BLaER1 (cell line): ENCODE data around the gene GALNT16.

Experiments
- H3K27ac ChIP-seq: shearing (Covaris generic); formaldehyde crosslinking; 2 replicates; pipeline ENCODE4 v1.8.1; 2022
- H3K27me3 ChIP-seq: shearing (Covaris generic); formaldehyde crosslinking; 2 replicates; pipeline ENCODE4 v1.8.1; 2022
- H3K36me3 ChIP-seq: shearing (Covaris generic); formaldehyde crosslinking; 2 replicates; pipeline ENCODE4 v1.8.1; 2022
- H3K4me1 ChIP-seq: shearing (Covaris generic); formaldehyde crosslinking; 2 replicates; pipeline ENCODE4 v1.8.1; 2022
- H3K4me2 ChIP-seq: shearing (Covaris generic); formaldehyde crosslinking; 2 replicates; pipeline ENCODE4 v1.8.1; 2022
- H3K4me3 ChIP-seq: shearing (Covaris generic); formaldehyde crosslinking; 2 replicates; pipeline ENCODE4 v1.8.1; 2022
- H3K9ac ChIP-seq: shearing (Covaris generic); formaldehyde crosslinking; 2 replicates; pipeline ENCODE4 v1.8.1; 2022
- H3K9me3 ChIP-seq: shearing (Covaris generic); formaldehyde crosslinking; 2 replicates; pipeline ENCODE4 v1.8.1; 2022
- H4K20me1 ChIP-seq: shearing (Covaris generic); formaldehyde crosslinking; 2 replicates; pipeline ENCODE4 v1.8.1; 2022
- Cebpa-rat ChIP-seq: shearing (Covaris generic); IDR thresholded peaks from 2 replicates; pipeline ENCODE4 v1.8.1; 2022

Gene GALNT16

GRCh38 chr14:69315301-69315700 is 55.3 kb downstream of the GALNT16 start:
- no peak overlapping the region for H3K4me3 ChIP-seq
- no peaks in the 10 kb centered on the region for H3K27me3 ChIP-seq
- H4K20me1 ChIP-seq = no peaks in the 10 kb centered on the region
- H3K4me2 ChIP-seq = no peak overlapping the region
- no peaks in the 10 kb centered on the region for H3K9me3 ChIP-seq
- no peak for TF ChIP-seq Cebpa-rat
- H3K27ac ChIP-seq = no peak overlapping the region
- H3K9ac ChIP-seq = no peak overlapping the region
- H3K36me3 ChIP-seq = no peaks in the 10 kb centered on the region
- peaks cover 17% of the 10 kb centered on the region for H3K4me1 ChIP-seq

DNA sequence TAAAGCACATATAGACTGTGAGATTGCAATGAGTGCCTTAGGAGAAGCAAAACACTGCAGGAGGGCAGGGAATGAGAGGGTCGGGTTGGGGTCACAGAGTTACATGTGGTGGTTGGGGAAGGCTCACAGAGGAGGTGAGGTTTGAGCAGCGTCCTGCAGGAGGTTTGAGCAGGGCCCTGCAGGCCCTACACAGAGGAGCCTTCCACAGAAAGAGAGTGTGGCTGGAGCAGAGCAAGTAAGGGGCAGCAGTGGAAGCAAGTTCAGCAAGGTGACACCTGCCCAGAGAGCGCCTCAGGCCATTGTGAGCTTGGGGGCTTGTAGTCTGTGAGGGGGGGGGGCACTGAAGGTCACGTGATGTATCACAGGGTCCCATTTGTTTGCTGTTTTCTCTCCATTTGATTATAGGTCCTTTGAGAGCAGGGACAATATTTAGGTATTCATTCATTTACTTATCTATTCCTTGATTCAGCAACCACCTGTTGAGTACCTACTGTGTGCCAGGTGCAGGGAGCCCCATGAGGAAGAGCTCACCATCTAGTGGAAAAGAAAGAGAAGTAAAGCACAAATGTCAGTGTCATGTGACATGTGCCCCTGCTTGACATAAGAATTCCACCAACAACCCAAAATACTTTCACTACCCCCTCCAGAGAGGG is 56.6 kb downstream of the GALNT16 start:
- Histone ChIP-seq H3K9me3 (no peaks in the 10 kb centered on the region), H3K27ac (no peak overlapping the region), H3K36me3 (no peaks in the 10 kb centered on the region), H3K4me3 (no peak overlapping the region), H3K4me1 (peaks cover 17% of the 10 kb centered on the region), H3K9ac (no peak overlapping the region), H4K20me1 (no peaks in the 10 kb centered on the region), H3K27me3 (no peaks in the 10 kb centered on the region), H3K4me2 (no peak overlapping the region)
- no peak for TF ChIP-seq Cebpa-rat

DNA sequence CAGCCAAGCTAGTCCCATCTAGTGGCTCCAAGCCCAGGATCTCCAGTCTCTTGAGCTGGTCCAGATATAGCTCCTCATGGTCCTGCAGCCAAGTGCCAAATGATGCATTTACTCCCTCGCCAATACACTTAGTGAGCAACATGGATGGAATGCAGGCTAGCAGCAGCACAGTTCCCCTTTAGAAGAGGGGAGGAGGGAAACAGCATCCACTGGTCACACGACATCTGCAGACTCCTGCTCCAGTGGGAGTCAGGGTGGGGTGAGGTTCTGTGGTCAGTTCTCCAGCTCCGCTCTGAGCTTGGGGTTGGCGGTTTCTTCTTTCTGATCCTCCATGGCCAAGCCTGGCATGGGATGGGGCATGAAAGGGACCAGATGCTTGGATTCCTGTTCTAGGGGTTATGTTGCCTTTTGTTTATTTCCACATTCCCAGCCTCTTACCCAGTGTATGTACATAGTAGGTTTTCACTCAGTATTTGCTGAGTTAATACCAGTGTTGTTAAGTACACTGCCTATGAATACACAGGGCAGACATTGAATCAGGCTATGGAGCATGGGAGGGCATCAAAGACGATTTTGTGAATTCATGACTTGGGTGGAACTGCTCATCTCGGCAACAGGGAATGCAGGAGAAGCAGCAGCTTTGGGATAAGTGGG is 57.3 kb downstream of the GALNT16 start:
- Histone ChIP-seq H3K36me3 (no peaks in the 10 kb centered on the region), H3K27me3 (no peaks in the 10 kb centered on the region), H3K27ac (no peak overlapping the region), H3K4me1 (peaks cover 17% of the 10 kb centered on the region), H4K20me1 (no peaks in the 10 kb centered on the region), H3K4me3 (no peak overlapping the region), H3K9me3 (no peaks in the 10 kb centered on the region), H3K4me2 (peak overlapping the region; percentile 38), H3K9ac (no peak overlapping the region)
- TF ChIP-seq Cebpa-rat = no peak

DNA sequence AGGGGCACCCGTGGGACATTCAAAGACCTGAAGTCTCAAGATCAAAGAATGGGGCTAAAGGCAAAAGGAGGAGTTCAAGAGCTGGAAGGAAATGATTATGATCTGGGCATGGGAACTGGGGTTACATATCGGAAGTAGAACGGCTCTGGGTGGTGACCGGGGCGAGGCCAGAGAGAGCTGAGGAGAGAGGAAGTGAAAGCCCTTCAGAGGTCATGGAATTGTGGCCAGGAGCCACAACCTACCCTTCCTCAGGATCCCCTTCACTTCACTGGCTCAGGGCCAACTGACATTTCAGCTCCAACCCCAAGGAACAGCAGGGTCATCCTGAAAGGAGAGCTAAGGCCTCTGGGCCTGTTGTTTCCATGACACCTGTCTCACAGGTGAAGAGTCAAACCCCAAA is 57.8 kb downstream of the GALNT16 start:
- no peak overlapping the region for H3K27ac ChIP-seq
- H3K4me2 ChIP-seq = peak overlapping the region; percentile 38

GRCh38 chr14:69318241-69318640 is 58.3 kb downstream of the GALNT16 start:
- H4K20me1 ChIP-seq = no peaks in the 10 kb centered on the region
- no peak overlapping the region for H3K9ac ChIP-seq
- no peaks in the 10 kb centered on the region for H3K36me3 ChIP-seq
- H3K4me1 ChIP-seq = peaks cover 17% of the 10 kb centered on the region
- no peaks in the 10 kb centered on the region for H3K9me3 ChIP-seq
- no peak overlapping the region for H3K27ac ChIP-seq
- no peaks in the 10 kb centered on the region for H3K27me3 ChIP-seq
- H3K4me2 ChIP-seq = peak overlapping the region; percentile 38; the same call in 1 of the 2 replicates
- TF ChIP-seq Cebpa-rat = no peak
- H3K4me3 ChIP-seq = no peak overlapping the region

More for the DNA sequence above, 57.8 kb downstream of the GALNT16 start:
- TF ChIP-seq Cebpa-rat = no peak
- peaks cover 17% of the 10 kb centered on the region for H3K4me1 ChIP-seq
- H3K9me3 ChIP-seq = no peaks in the 10 kb centered on the region
- no peak overlapping the region for H3K9ac ChIP-seq
- H3K4me3 ChIP-seq = no peak overlapping the region
- no peaks in the 10 kb centered on the region for H4K20me1 ChIP-seq
- no peaks in the 10 kb centered on the region for H3K27me3 ChIP-seq
- H3K36me3 ChIP-seq = no peaks in the 10 kb centered on the region

DNA sequence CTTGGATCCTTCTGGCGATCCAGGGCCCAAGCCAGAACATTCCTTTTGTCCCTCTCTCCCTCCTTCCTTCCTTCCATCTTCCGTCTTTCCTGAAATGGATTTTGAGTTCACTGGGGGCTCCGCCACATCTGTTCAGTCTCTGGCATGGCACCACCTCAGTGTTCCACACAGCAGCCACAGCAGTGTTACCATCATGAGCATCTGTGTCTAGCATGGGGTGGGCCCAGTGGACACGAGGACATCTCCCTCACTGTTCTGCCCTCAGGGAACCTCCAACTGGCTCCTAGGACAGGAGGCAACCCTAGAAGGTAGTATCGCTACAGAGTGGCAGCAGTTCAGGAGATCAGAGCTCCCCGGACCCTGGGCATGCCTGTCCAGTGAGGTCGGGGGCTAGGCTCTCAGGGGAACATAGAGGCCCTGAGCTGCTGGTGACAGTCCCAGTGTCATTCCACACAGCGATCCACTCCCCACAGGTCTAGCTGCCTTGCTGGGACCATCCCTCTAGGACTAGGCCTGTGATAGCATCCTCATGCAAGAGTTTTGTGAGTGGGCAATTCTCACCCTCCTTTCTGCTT is 59.0 kb downstream of the GALNT16 start:
- no peak for TF ChIP-seq Cebpa-rat
- Histone ChIP-seq H3K27me3 (no peaks in the 10 kb centered on the region), H3K27ac (no peak overlapping the region), H4K20me1 (no peaks in the 10 kb centered on the region), H3K9me3 (no peaks in the 10 kb centered on the region), H3K4me3 (no peak overlapping the region), H3K9ac (no peak overlapping the region), H3K36me3 (no peaks in the 10 kb centered on the region), H3K4me1 (peaks cover 23% of the 10 kb centered on the region), H3K4me2 (no peak overlapping the region)

GRCh38 chr14:69319911-69320310 is 60.0 kb downstream of the GALNT16 start:
- no peaks in the 10 kb centered on the region for H3K27me3 ChIP-seq
- no peak for TF ChIP-seq Cebpa-rat
- no peak overlapping the region for H3K4me3 ChIP-seq
- H3K9me3 ChIP-seq = no peaks in the 10 kb centered on the region
- no peak overlapping the region for H3K9ac ChIP-seq
- peaks cover 27% of the 10 kb centered on the region for H3K4me1 ChIP-seq
- no peak overlapping the region for H3K4me2 ChIP-seq
- no peaks in the 10 kb centered on the region for H3K36me3 ChIP-seq
- no peak overlapping the region for H3K27ac ChIP-seq
- H4K20me1 ChIP-seq = no peaks in the 10 kb centered on the region

DNA sequence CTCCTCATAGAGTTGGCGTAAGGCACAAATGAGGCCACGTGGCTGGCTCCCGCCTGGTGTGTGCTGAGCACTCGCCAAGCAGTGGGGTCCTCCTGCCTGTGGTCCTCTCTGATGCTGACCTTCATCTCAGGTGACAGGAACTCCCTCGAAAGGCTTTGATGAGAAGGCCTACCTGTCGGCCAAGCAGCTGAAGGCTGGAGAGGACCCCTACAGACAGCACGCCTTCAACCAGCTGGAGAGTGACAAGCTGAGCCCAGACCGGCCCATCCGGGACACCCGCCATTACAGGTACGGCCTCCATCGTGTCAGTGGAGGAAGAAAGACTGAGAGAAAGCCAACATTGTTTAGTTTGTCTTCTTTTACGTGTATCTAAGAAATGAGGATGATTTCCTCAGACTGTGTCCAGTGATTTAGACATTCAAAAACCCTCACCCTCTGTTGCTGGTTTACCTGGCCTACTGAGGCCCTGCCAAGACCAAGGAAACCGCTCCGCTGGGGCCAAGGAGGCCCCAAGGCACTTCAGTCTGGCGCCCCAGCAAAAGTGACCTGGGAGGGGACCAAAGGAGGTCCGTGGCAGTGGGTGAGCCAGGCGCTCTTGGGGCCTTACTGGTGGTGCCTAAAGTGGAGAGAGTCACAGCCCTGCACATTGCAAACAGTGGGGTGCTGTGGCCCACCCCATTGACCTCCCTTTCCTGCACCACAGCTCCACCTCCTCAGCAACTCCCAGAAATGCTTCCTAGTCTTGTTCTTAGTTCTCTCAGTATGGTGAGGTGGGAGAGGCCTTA is 60.8 kb downstream of the GALNT16 start:
- Histone ChIP-seq H4K20me1 (no peaks in the 10 kb centered on the region), H3K27me3 (no peaks in the 10 kb centered on the region), H3K9ac (no peak overlapping the region), H3K36me3 (no peaks in the 10 kb centered on the region), H3K4me2 (no peak overlapping the region), H3K9me3 (no peaks in the 10 kb centered on the region), H3K4me1 (peaks cover 27% of the 10 kb centered on the region), H3K27ac (no peak overlapping the region), H3K4me3 (no peak overlapping the region)
- no peak for TF ChIP-seq Cebpa-rat

DNA sequence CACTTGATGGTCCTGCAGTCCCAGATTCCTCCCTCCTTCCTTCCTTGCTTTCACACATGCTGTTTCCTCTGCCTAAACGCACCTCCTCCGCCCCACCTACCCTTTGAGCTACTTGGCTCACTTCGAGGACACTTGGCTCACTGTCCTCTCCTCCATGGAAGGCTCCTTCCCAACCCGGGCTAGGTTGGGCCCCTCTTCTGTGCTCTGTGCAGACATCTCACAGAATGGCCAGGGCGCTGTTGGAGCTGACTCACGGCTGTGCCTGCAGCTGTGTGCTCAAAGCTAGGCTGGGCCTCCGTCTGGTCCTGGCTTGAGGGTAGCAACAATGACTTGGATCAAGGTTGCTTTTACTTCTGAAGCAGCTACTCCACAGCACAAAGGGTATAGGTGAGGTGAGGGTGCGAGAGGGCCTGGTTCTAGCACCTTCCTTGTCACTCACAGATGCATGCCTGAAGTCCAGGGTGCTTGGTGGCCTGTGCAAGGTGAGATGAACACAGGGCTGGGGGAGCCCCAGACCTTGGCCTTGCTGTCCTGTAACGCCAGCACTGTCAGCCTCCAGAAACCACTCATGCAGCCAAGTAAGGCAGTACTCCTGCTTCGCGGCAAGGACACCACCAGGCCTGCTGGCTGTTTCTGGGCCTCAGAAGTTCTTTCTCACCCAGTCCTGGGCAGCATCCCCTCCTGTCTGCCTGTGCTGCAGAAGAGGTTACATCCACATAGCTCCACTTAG is 61.8 kb downstream of the GALNT16 start:
- Histone ChIP-seq H3K27me3 (no peaks in the 10 kb centered on the region), H3K4me2 (no peak overlapping the region), H4K20me1 (no peaks in the 10 kb centered on the region), H3K4me3 (no peak overlapping the region), H3K36me3 (no peaks in the 10 kb centered on the region), H3K4me1 (peaks cover 27% of the 10 kb centered on the region), H3K27ac (no peak overlapping the region), H3K9me3 (no peaks in the 10 kb centered on the region), H3K9ac (no peak overlapping the region)
- no peak for TF ChIP-seq Cebpa-rat
